KMS-11 (cell line): ENCODE data around the gene AKIP1.

Experiments
- H2AFZ ChIP-seq: fragments of 200-600 bp; sonication (generic); 2 replicates; pipeline ENCODE4 v1.6.1; 2016; ENCODE audit warnings: antibody characterized with exemption, mixed run types, low read depth
- H3K27ac ChIP-seq: fragments of 200-600 bp; sonication (generic); 2 replicates; pipeline ENCODE4 v1.6.1; 2016; ENCODE audit warnings: mild to moderate bottlenecking, mixed run types
- H3K27me3 ChIP-seq: fragments of 200-600 bp; sonication (generic); 2 replicates; pipeline ENCODE4 v1.6.1; 2017; ENCODE audit warnings: mild to moderate bottlenecking, low read depth, mixed run types, moderate library complexity; ENCODE audit not compliant: insufficient read depth
- H3K36me3 ChIP-seq: fragments of 200-600 bp; sonication (generic); 2 replicates; pipeline ENCODE4 v1.6.1; 2017; ENCODE audit warnings: mild to moderate bottlenecking, mixed run types; ENCODE audit not compliant: insufficient read depth
- H3K4me1 ChIP-seq: fragments of 200-600 bp; sonication (generic); 2 replicates; pipeline ENCODE4 v1.6.1; 2016; ENCODE audit warnings: mild to moderate bottlenecking, low read depth, mixed run types; ENCODE audit not compliant: poor library complexity, severe bottlenecking
- H3K4me2 ChIP-seq: fragments of 200-600 bp; sonication (generic); 2 replicates; pipeline ENCODE4 v1.7.0; 2016; ENCODE audit warnings: mild to moderate bottlenecking, mixed run types
- H3K4me3 ChIP-seq: fragments of 200-600 bp; sonication (generic); IDR thresholded peaks from 2 replicates; pipeline ENCODE4 v1.6.1; 2017; ENCODE audit warnings: low read depth, low read length, mixed read lengths; ENCODE audit not compliant: insufficient read depth
- H3K79me2 ChIP-seq: fragments of 200-600 bp; sonication (generic); 2 replicates; pipeline ENCODE4 v1.6.1; 2016; ENCODE audit warnings: low read depth, mixed run types; ENCODE audit not compliant: insufficient read depth
- H3K9ac ChIP-seq: fragments of 200-600 bp; sonication (generic); 2 replicates; pipeline ENCODE4 v1.6.1; 2016; ENCODE audit warnings: mild to moderate bottlenecking, mixed run types
- H4K20me1 ChIP-seq: fragments of 200-600 bp; sonication (generic); 2 replicates; pipeline ENCODE4 v1.6.1; 2016; ENCODE audit warnings: mild to moderate bottlenecking, mixed run types; ENCODE audit not compliant: insufficient read depth
- CTCF ChIP-seq: fragments of 200-600 bp; sonication (generic); conservative IDR thresholded peaks from 2 replicates; pipeline ENCODE4 v1.6.1; 2017; ENCODE audit warnings: low read depth, mild to moderate bottlenecking, antibody characterized with exemption, low read length, moderate library complexity, mixed read lengths

The AKIP1 gene

GRCh38 chr11:8911029-8911823 lies at the start of gene AKIP1:
TSS of gene AKIP1 (plus strand) at chr11:8911189. CDS start at chr11:8911450, 261 bp downstream.
- Histone ChIP-seq H3K79me2 (no peaks in the 10 kb centered on the region), H3K9ac (peak within 1 kb of the TSS; percentile 63; the same call in 1 of the 2 replicates), H2AFZ (peak within 1 kb of the TSS; percentile 94), H3K27ac (no peak within 1 kb of the TSS), H3K27me3 (no peaks in the 10 kb centered on the region), H3K4me1 (peaks cover 22% of the 10 kb centered on the region), H4K20me1 (no peaks in the 10 kb centered on the region), H3K36me3 (no peaks in the 10 kb centered on the region), H3K4me2 (peak within 1 kb of the TSS; percentile 76), H3K4me3 (no peak within 1 kb of the TSS)
- no peak for TF ChIP-seq CTCF

- Histone ChIP-seq H3K4me3 (no peak overlapping the region), H3K79me2 (no peaks in the 10 kb centered on the region)
Observed at GRCh38 chr11:8863838-8864237, 47.2 kb upstream of the AKIP1 start.

GRCh38 chr11:8865304-8865703 lies 45.7 kb upstream of the AKIP1 start:
- Histone ChIP-seq H3K36me3 (no peaks in the 10 kb centered on the region), H3K4me1 (peaks cover 5% of the 10 kb centered on the region), H3K27me3 (peaks cover 4% of the 10 kb centered on the region; the same call in 1 of the 2 replicates), H3K4me2 (no peak overlapping the region), H3K9ac (no peak overlapping the region), H3K27ac (no peak overlapping the region), H3K79me2 (no peaks in the 10 kb centered on the region), H3K4me3 (no peak overlapping the region), H4K20me1 (no peaks in the 10 kb centered on the region), H2AFZ (no peak overlapping the region)
- no peak for TF ChIP-seq CTCF

More at GRCh38 chr11:8863838-8864237, 47.2 kb upstream of the AKIP1 start:
- Histone ChIP-seq H3K36me3 (no peaks in the 10 kb centered on the region), H3K27me3 (no peaks in the 10 kb centered on the region), H2AFZ (no peak overlapping the region), H3K9ac (no peak overlapping the region), H3K4me1 (no peaks in the 10 kb centered on the region), H3K27ac (no peak overlapping the region), H4K20me1 (no peaks in the 10 kb centered on the region), H3K4me2 (no peak overlapping the region)
- no peak for TF ChIP-seq CTCF

- no peak overlapping the region for H3K9ac ChIP-seq
- H3K79me2 ChIP-seq = no peaks in the 10 kb centered on the region
- H4K20me1 ChIP-seq = no peaks in the 10 kb centered on the region
- H3K27ac ChIP-seq = no peak overlapping the region
- H2AFZ ChIP-seq = no peak overlapping the region
- no peaks in the 10 kb centered on the region for H3K36me3 ChIP-seq
- no peak overlapping the region for H3K4me2 ChIP-seq
- peaks cover 5% of the 10 kb centered on the region for H3K4me1 ChIP-seq
- no peak for TF ChIP-seq CTCF
- H3K27me3 ChIP-seq = peaks cover 14% of the 10 kb centered on the region
- H3K4me3 ChIP-seq = no peak overlapping the region
Observed at GRCh38 chr11:8867035-8867434, 44.0 kb upstream of the AKIP1 start.
